ENCODE measurements around the gene CAND2.
"Not testable (repeated sequence)": the region's sequence is repeated elsewhere in the genome, so short reads cannot be mapped to it uniquely, and the experiment has no call there.

Gene CAND2

DNA sequence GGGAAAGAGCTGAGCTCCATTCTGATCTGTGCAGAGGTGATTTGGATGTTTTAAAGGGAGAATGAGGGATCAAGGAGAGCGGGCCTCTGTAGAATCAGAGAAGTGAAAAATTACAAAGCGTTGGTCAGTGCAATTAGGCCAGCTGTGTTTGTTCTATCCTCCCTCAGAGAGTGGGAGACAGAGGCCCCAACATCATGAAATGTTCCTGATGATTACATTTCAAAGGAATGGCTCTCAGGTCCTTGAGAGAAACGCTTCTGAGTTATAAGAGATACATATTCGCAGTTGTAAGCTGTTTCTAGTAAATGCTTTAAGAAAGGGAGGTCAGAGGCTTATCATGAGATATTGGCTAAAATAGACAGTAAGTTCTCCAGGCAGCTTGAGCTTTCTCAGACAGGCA, 15.7 kb upstream of the CAND2 start:
- no peaks in the 10 kb centered on the region for H3K36me3 ChIP-seq
- TF ChIP-seq, protein P1, sequence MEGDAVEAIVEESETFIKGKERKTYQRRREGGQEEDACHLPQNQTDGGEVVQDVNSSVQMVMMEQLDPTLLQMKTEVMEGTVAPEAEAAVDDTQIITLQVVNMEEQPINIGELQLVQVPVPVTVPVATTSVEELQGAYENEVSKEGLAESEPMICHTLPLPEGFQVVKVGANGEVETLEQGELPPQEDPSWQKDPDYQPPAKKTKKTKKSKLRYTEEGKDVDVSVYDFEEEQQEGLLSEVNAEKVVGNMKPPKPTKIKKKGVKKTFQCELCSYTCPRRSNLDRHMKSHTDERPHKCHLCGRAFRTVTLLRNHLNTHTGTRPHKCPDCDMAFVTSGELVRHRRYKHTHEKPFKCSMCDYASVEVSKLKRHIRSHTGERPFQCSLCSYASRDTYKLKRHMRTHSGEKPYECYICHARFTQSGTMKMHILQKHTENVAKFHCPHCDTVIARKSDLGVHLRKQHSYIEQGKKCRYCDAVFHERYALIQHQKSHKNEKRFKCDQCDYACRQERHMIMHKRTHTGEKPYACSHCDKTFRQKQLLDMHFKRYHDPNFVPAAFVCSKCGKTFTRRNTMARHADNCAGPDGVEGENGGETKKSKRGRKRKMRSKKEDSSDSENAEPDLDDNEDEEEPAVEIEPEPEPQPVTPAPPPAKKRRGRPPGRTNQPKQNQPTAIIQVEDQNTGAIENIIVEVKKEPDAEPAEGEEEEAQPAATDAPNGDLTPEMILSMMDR (IDR thresholded peaks at IDR 0.05; ENCODE audit: low read depth, low read length) = no peak
- H3K4me3 ChIP-seq (ENCODE audit: low read depth, low read length) = no peak overlapping the region

DNA sequence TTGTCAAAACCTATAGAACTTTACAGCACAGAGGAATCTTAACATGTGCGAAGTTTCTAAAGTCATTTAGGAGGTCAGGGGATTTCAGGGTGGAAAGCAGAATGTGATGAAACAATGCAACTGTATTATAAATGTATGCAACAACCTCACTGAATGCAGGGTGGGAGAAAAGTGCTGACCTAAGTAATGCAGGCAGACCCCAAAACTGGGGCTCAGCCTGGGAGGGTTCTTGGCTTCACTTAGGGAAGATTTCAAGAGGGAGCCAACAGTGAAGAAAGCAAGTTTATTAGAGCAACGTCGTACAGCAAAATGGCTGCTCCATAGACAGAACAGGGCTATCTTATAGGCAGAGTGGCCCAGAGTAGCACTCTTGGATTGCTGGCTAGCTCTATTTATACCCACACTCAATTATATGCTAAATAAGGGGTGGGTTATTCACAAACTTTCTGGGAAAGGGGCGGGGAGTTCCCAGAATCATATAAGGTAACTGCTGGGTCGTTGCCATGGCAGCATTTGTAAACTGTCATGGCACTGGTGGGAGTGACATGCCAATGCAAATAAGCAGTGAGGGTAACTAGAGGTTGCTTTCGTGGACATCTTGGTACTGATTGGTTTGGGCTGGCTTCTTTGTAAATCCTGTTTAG, 14.2 kb upstream of the CAND2 start:
- no peaks in the 10 kb centered on the region for H3K27me3 ChIP-seq (ENCODE audit: insufficient read depth, low read depth, severe bottlenecking)
- TF ChIP-seq, protein P1 (IDR thresholded peaks at IDR 0.05; ENCODE audit: low read depth, low read length) = no peak
- no peak overlapping the region for H3K4me3 ChIP-seq (ENCODE audit: low read depth, low read length)
- no peaks in the 10 kb centered on the region for H3K9me3 ChIP-seq (ENCODE audit: severe bottlenecking)
- H3K27ac ChIP-seq = no peak overlapping the region
- H3K36me3 ChIP-seq = no peaks in the 10 kb centered on the region
- DNase-seq = no peak

More for the DNA sequence above, 15.7 kb upstream of the CAND2 start:
- Histone ChIP-seq H3K27me3 (ENCODE audit: insufficient read depth, low read depth, severe bottlenecking) (no peaks in the 10 kb centered on the region), H3K9me3 (ENCODE audit: severe bottlenecking) (no peaks in the 10 kb centered on the region), H3K27ac (no peak overlapping the region)
- DNase-seq = no peak

DNA sequence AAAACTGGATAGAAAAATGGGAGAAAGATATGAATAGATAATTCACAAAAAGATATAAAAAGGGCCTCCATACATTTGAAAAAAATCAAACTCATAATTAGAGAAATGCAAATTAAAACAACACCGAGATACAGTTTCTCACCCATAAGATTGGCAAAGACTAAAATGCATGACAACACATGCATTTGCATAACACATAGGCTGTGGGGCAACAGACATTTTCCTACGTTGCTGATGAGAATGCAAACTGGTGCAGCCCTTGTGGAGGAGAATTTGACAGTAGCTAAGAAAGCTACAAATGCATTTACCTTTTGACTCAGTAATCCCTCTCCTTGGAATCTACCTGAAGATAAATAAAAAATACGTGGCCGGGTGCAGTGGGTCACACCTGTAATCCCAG, 11.4 kb upstream of the CAND2 start:
- DNase-seq = no peak
- Histone ChIP-seq H3K27ac (no peak overlapping the region), H3K9me3 (ENCODE audit: severe bottlenecking) (no peaks in the 10 kb centered on the region), H3K36me3 (no peaks in the 10 kb centered on the region), H3K27me3 (ENCODE audit: insufficient read depth, low read depth, severe bottlenecking) (no peaks in the 10 kb centered on the region), H3K4me3 (ENCODE audit: low read depth, low read length) (no peak overlapping the region)
- TF ChIP-seq, protein P1 (IDR thresholded peaks at IDR 0.05; ENCODE audit: low read depth, low read length) = no peak

GRCh38 chr3:12787346-12787745, 9.1 kb upstream of the CAND2 start:
- H3K36me3 ChIP-seq; H3K27me3 ChIP-seq (ENCODE audit: insufficient read depth, low read depth, severe bottlenecking); H3K27ac ChIP-seq; H3K9me3 ChIP-seq (ENCODE audit: severe bottlenecking); H3K4me3 ChIP-seq (ENCODE audit: low read depth, low read length): not testable (repeated sequence)
- TF ChIP-seq, protein P1 (IDR thresholded peaks at IDR 0.05; ENCODE audit: low read depth, low read length) = peak; percentile 67
- DNase-seq = peak; percentile 63

DNA sequence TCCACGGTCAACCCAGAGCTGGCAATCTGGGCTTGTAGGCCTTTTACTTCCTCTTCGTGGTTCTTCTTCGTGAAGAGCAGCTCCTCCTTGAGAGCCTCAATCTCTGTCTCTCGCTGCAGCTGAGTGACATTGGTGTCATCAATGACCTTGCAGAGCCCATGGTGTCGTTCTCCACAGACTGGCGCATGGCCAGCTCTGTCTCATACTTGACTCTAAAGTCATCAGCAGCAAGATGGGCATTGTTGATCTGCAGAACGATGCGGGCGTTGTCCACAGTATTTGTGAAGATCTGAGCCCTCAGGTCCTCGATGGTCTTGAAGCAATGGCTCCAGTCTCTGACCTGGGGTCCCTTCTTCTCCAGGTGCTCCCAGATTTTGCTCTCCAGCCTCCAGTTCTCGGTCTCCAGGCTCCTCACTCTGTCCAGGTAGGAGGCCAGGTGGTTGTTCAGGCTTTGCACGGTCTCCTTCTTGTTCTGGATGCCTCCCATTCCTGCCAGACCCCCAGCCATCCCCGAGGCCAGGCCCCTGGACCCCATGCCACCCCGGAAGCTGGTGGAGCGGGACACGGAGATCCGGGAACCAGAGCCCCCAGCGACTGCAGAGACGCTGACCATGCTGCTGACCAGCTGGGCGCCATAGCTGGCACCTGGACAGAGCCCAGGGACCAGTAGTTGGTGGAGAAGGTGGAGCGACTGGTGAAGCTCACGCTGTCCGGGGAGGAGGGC, 8.4 kb upstream of the CAND2 start:
- H3K36me3 ChIP-seq; H3K27me3 ChIP-seq (ENCODE audit: insufficient read depth, low read depth, severe bottlenecking); H3K9me3 ChIP-seq (ENCODE audit: severe bottlenecking); DNase-seq; H3K27ac ChIP-seq; H3K4me3 ChIP-seq (ENCODE audit: low read depth, low read length): not testable (repeated sequence)

DNA sequence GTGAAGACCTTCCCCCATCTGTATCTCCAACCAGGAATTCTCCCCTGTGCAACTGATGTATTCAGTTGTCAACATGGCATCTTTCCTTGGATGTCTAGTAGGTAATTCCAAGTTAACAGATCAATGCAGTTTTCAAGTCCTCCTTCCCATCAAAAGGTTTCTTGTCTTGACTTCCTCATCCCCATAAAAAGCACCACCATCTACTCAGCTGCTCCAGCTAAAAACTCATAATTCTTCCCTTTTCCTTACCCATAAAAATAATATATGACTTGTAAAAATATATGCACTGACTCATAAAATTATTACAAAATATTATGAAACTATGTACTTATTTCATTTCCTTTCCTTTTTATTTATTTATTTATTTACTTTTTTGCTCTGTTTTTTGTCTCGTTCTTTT, 5.0 kb upstream of the CAND2 start:
- no peaks in the 10 kb centered on the region for H3K36me3 ChIP-seq
- DNase-seq = no peak
- H3K9me3 ChIP-seq (ENCODE audit: severe bottlenecking) = no peaks in the 10 kb centered on the region
- no peak overlapping the region for H3K27ac ChIP-seq
- TF ChIP-seq, protein P1 (IDR thresholded peaks at IDR 0.05; ENCODE audit: low read depth, low read length) = no peak
- no peak overlapping the region for H3K4me3 ChIP-seq (ENCODE audit: low read depth, low read length)
- H3K27me3 ChIP-seq (ENCODE audit: insufficient read depth, low read depth, severe bottlenecking) = no peaks in the 10 kb centered on the region
